ENCODE measurements around the gene RNF123. TPM values are rescaled to one million over a fixed set of nuclear protein-coding genes. Genes with fewer than 3 reads are reported as not detected.
"Not testable (repeated sequence)": the region's sequence is repeated elsewhere in the genome, so short reads cannot be mapped to it uniquely, and the experiment has no call there.

Gene RNF123
- total RNA-seq, 1 donor from 2014 or later, result 54.3 TPM

DNA sequence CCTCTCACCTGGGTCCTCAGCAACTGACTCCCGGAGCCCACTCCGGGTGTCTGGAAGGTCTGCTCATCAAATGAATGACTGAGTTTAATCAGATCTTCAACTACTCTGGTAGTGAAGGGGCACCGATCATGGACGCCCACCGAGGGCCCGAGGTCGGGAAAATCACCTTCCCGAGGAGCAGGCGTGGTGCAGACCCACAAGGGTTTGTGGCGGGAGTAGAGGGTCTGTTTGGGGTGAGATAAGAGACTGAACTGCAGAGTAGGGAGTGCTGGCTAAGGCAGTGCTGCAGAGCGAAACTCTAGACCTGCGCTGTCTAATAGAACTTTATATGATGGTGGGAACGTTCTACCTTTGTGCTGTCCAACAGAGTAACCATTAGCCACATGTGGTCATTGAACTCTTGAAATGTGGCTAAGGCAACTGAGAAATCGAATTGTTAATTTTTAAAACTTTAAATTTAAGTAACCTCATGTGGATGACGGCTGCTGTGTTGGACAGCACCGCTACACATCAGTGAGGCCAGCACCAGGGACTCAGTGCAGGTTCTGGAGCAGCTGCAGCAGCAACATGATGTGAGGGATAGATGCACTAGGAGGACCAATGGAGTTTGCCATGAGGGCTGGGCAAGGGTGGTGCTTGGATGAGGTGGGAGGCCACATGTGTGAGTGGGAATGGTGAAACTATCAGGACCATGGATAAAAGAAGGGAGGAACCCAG, 709 bp downstream of the RNF123 start:
- not testable (repeated sequence) for H3K36me3 Mint-ChIP-seq (ENCODE audit: low read depth); H3K27me3 Mint-ChIP-seq (ENCODE audit: insufficient read depth); H3K9me3 Mint-ChIP-seq; DNase-seq (ENCODE audit: low spot score)
- Mint-ChIP-seq H3K27ac (peak overlapping the region; percentile 91), H3K4me3 (peak overlapping the region; percentile 97), H3K4me1 (ENCODE audit: low read depth) (peaks cover 21% of the 10 kb centered on the region)
- intact Hi-C loops (cut with micrococcal nuclease), result loop anchor here (1.0 to 5.0 kb wide), 4 partner anchors 16 to 598 kb away; partner anchors contain the start of genes AMIGO3, APEH, QRICH1 and TRAIP

DNA sequence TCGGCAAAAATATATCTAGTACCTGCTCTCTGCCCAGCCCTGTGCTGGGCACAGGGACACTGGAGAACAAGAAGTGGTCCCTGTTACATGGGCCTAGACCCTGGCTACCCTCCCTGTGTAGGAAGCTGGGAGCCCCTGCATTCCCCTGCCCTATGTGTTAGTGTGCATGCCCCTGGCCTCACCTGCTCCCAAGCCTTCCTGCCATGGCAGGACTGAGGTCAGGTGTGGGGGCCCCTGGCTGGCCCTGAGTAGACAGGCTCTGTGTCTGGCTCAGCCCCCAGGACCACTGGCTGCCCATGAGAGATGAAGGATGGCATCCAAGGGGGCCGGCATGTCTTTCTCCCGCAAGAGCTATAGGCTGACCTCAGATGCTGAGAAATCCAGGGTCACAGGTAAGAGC, 1.5 kb downstream of the RNF123 start:
- H3K27me3 Mint-ChIP-seq (ENCODE audit: insufficient read depth); intact Hi-C loops (cut with micrococcal nuclease): not testable (repeated sequence)
- H3K4me1 Mint-ChIP-seq (ENCODE audit: low read depth), result peaks cover 21% of the 10 kb centered on the region

DNA sequence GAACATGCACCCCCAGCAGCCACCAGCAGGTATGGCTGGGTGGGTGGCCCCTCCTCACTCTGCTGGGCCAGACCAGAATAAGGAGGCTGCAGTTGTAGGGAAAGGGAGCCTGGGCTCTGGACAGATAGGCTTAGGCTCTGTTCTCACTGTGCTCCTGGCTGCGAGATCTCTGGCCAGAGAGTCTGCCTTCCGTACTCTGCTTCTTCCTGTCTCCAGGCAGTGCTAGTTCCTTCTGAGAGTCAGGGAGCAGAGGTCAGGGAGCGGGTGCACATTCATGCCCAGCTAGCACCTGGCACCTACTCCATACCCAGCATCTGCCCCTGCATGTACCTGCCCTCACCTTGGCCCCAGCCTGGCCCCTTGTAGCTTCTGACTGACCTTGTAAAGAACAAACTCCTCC, 2.1 kb downstream of the RNF123 start:
- intact Hi-C loops (cut with micrococcal nuclease); H3K27ac Mint-ChIP-seq; H3K9me3 Mint-ChIP-seq; H3K36me3 Mint-ChIP-seq (ENCODE audit: low read depth); H3K4me3 Mint-ChIP-seq; DNase-seq (ENCODE audit: low spot score); H3K27me3 Mint-ChIP-seq (ENCODE audit: insufficient read depth): not testable (repeated sequence)
- peaks cover 21% of the 10 kb centered on the region for H3K4me1 Mint-ChIP-seq (ENCODE audit: low read depth)

More for the DNA sequence above, 1.5 kb downstream of the RNF123 start:
- DNase-seq (ENCODE audit: low spot score); H3K9me3 Mint-ChIP-seq; H3K36me3 Mint-ChIP-seq (ENCODE audit: low read depth); H3K27ac Mint-ChIP-seq: not testable (repeated sequence)
- H3K4me3 Mint-ChIP-seq, result peak overlapping the region; percentile 97

DNA sequence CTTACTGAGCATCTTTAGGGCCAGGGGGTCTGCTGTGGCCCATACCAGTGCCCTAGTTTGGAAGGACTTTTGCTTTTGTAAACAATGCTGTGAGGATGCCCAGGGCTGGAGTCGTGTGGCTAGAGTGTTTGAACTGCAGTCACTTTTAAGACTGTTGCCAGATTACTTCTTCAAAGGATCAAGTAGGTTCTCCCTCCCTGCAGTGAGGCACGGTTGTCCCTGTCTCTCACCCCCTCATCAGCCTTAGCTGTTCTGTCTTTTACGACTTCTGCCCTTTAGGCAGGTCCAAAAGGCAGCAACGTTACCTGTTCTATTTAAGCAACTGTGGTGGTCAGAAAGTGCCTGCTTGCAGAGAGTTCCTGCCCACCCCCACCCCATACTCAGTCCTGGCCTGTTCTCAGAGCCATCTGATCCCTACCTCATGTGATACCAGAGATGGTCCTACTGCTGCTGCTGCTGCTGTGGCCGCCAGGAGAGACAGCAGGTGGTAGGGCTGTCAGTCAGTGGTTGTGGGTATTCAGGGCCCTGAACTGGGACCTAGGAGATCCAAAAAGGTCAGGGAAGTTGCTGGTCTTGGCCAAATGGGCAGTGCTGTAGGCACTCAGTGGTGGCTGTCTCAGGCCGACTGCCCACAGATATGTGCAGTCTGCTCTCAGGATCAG, 5.2 kb downstream of the RNF123 start:
- H3K4me3 Mint-ChIP-seq; DNase-seq (ENCODE audit: low spot score); H3K27me3 Mint-ChIP-seq (ENCODE audit: insufficient read depth); H3K27ac Mint-ChIP-seq; H3K9me3 Mint-ChIP-seq; H3K36me3 Mint-ChIP-seq (ENCODE audit: low read depth); intact Hi-C loops (cut with micrococcal nuclease): not testable (repeated sequence)
- H3K4me1 Mint-ChIP-seq (ENCODE audit: low read depth), result peaks cover 15% of the 10 kb centered on the region

DNA sequence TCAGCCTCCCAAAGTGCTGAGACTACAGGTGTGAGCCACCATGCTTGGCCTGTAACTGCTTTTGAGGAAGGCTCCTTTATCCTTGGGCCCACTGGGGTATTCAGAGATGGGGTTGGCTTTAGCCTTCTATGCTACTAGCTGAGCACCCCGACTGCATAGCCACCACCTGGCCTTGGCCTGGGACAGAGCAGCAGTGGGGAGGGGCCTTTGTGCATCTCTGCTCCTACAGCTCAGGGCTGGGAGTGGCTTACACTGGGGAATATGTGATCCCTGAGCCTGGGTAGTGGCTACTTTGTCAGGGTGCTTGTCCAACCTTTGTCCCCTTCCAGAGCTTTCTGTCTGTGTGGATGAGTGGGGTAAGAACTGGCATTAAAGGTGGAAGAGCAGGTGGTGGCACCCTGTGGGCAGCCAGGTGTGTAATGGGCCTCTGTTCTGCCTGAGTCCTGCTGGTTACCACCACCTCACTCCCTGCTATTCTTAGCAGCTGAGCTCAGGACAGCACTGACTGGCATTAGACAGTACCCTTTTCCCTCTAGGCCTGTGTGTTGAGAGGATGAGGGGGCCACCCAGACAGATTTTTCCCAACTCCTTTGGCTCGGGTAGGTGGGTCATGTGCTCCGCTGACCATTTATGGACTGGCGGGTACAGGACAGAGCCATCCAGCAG, 6.1 kb downstream of the RNF123 start:
- H3K9me3 Mint-ChIP-seq; H3K4me1 Mint-ChIP-seq (ENCODE audit: low read depth); H3K27me3 Mint-ChIP-seq (ENCODE audit: insufficient read depth); DNase-seq (ENCODE audit: low spot score); H3K4me3 Mint-ChIP-seq; intact Hi-C loops (cut with micrococcal nuclease); H3K27ac Mint-ChIP-seq; H3K36me3 Mint-ChIP-seq (ENCODE audit: low read depth): not testable (repeated sequence)

DNA sequence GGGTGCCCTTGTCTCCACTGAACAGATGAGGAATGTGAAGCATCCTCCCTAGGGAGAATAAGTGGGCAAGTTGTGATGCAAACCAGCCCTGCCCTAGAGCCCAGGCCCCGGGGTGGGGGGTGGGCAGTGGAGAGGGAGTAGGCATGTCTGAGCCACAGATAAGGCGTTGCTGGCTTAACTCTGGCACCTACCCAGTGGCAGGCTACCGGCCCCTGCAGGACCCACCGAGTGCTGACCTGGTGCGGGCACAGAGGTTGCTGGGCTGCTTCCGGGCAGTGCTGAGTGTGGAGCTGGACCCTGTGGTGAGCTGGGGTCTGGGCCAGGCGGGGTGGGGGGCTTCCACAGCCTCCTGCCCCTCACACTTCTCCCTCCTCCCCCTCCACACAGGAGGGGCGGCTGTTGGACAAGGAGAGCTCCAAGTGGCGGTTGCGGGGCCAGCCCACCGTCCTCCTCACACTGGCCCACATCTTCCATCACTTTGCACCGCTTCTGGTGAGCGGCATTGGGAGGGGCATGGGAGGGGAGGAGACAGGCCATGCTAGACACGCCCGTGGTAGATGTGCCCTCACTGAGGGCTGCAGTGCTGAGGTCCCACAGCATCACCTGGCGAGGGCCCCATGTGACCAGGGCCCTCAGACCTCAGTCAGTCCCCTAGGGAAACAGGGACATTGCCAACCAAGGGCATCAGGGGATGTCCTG, 10.1 kb downstream of the RNF123 start:
- peaks cover 1% of the 10 kb centered on the region for H3K36me3 Mint-ChIP-seq (ENCODE audit: low read depth)
- H3K27me3 Mint-ChIP-seq (ENCODE audit: insufficient read depth), result no peaks in the 10 kb centered on the region
- no peak overlapping the region for H3K4me3 Mint-ChIP-seq
- H3K4me1 Mint-ChIP-seq (ENCODE audit: low read depth), result no peaks in the 10 kb centered on the region
- no peaks in the 10 kb centered on the region for H3K9me3 Mint-ChIP-seq
- intact Hi-C loops (cut with micrococcal nuclease), result no loop called here
- no peak overlapping the region for H3K27ac Mint-ChIP-seq
- no peak for DNase-seq (ENCODE audit: low spot score)

DNA sequence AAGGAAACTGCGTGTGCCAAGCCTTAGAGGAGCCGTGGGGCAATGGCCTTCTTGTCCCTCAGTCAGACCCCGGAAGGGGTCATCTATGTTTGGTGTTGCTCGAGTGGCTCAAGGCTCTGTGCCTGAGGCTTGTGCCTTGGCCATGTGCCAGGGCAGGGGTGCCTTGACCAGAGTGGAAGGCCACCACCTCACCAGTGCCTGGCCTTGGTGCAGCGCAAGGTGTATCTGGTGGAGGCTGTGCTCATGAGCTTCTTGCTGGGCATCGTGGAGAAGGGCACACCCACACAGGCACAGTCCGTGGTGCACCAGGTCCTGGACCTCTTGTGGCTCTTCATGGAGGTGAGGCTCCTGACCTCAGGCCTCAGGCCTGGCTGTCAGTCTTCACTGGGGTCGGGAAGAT, 10.7 kb downstream of the RNF123 start:
- no peaks in the 10 kb centered on the region for H3K9me3 Mint-ChIP-seq
- no peak overlapping the region for H3K27ac Mint-ChIP-seq
- no peaks in the 10 kb centered on the region for H3K4me1 Mint-ChIP-seq (ENCODE audit: low read depth)
- intact Hi-C loops (cut with micrococcal nuclease), result no loop called here
- no peak overlapping the region for H3K4me3 Mint-ChIP-seq
- peaks cover 1% of the 10 kb centered on the region for H3K36me3 Mint-ChIP-seq (ENCODE audit: low read depth)
- DNase-seq (ENCODE audit: low spot score), result no peak
- H3K27me3 Mint-ChIP-seq (ENCODE audit: insufficient read depth), result no peaks in the 10 kb centered on the region

DNA sequence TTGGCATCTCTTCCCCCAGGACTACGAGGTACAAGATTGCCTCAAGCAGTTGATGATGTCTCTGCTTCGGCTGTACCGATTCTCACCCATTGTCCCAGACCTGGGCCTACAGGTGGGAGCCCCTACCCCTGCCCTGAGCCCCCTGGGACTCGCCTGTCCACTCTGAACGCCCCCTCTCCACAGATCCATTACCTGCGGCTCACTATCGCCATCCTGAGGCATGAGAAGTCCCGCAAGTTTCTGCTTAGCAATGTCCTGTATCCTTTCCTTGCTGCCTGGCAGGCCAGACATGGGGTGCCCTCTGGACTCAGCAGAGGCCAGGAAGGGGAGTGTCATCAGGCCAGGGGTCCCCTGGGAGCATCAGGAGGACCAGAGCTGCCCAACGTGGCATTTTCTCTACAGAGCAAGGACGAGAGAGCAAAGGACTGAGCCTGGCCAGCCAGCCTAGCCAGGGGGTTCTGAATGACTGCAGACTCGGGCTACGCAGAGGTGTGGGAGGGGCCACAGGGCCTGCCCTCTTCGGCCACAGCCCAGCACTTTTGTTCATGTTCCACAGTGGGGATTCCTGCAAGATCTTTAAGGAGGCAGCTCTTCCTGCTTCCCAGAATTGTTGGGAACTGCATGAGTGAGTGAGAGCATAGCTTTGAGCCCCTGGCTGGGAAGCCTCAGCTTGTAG, 11.2 kb downstream of the RNF123 start:
- intact Hi-C loops (cut with micrococcal nuclease), result no loop called here
- Mint-ChIP-seq H3K27me3 (ENCODE audit: insufficient read depth) (no peaks in the 10 kb centered on the region), H3K9me3 (no peaks in the 10 kb centered on the region), H3K36me3 (ENCODE audit: low read depth) (peaks cover 1% of the 10 kb centered on the region), H3K4me3 (no peak overlapping the region), H3K4me1 (ENCODE audit: low read depth) (no peaks in the 10 kb centered on the region), H3K27ac (no peak overlapping the region)
- no peak for DNase-seq (ENCODE audit: low spot score)

DNA sequence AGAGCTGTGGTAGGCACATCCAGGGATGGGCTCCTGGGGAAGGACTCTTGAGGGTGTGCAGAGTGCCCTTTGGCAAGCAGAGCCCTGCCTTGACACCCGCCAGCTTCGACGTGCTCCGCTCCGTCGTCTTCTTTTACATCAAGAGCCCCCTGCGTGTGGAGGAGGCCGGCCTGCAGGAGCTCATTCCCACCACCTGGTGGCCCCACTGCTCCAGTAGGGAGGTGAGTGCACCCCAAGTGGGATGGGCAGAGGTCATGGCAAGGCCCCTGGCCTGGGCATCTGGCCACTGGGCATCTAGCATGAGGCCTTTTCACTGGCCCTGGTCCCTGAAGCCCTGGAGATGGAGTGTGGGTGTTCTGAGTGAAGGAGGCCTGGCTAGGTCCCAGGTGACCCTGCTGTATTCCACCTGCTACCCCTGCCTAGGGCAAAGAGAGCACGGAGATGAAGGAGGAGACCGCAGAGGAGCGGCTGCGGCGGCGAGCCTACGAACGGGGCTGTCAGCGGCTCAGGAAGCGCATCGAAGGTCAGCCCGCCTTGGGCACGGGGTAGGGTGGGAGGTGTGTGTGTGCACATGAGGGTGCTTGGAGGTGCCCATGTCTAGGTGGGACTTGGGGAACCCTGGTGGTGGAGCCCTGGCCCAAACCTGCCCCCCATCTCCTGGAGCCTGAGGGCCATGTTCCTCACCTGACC, 12.2 kb downstream of the RNF123 start:
- no peak overlapping the region for H3K27ac Mint-ChIP-seq
- DNase-seq (ENCODE audit: low spot score), result no peak
- no peaks in the 10 kb centered on the region for H3K4me1 Mint-ChIP-seq (ENCODE audit: low read depth)
- intact Hi-C loops (cut with micrococcal nuclease), result no loop called here
- no peaks in the 10 kb centered on the region for H3K9me3 Mint-ChIP-seq
- H3K4me3 Mint-ChIP-seq, result no peak overlapping the region
- H3K27me3 Mint-ChIP-seq (ENCODE audit: insufficient read depth), result no peaks in the 10 kb centered on the region
- peaks cover 1% of the 10 kb centered on the region for H3K36me3 Mint-ChIP-seq (ENCODE audit: low read depth)

DNA sequence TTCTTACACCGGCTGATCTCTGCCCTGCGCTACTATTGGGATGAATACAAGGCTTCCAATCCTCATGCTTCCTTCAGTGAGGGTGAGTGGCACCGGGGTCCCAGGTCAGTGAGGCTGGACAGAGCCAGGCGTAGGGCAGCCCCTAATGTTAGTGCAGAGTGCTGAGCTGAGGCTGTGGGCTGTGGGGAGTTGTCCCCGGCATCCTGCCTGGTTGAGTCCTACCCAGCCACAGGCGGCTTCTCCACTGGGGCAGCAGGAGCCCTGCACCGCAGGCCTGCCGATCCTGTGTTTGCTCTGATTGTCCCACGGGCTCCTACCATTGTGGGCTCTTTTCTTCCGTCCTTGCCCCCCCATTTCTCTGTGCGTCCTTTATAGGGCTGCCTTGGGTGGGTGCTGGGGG, 13.3 kb downstream of the RNF123 start:
- intact Hi-C loops (cut with micrococcal nuclease), result loop anchor here (1.0 kb wide), 5 partner anchors 17 to 204 kb away; partner anchors contain the start of gene AMIGO3
- Mint-ChIP-seq H3K36me3 (ENCODE audit: low read depth) (peaks cover 3% of the 10 kb centered on the region), H3K4me3 (no peak overlapping the region), H3K9me3 (no peaks in the 10 kb centered on the region), H3K27me3 (ENCODE audit: insufficient read depth) (no peaks in the 10 kb centered on the region), H3K27ac (no peak overlapping the region), H3K4me1 (ENCODE audit: low read depth) (no peaks in the 10 kb centered on the region)
- DNase-seq (ENCODE audit: low spot score), result no peak

DNA sequence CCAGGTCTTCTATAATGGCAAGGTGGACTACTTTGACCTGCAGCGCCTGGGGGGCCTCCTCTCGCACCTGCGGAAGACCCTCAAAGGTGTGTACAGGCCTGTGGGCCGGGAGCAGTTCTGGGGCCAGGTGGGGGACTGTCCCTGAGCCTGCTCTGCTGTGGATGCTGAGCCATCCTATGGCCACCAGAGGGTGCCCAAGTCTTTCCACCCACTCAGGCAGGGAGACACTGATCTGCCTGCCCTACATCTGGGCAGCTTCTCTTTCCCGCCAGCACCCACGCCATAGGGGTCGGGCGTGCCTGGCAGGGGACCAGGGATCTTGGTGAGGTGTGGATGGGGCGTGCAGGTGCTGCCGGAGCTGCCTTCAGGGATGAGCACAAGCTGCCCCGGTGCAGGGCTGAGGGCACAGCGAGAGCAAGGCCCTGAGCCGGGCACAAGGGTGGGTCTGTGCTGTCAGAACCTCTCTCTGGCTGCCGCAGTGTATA, 14.1 kb downstream of the RNF123 start:
- H3K4me1 Mint-ChIP-seq (ENCODE audit: low read depth), result no peaks in the 10 kb centered on the region
- H3K9me3 Mint-ChIP-seq, result no peaks in the 10 kb centered on the region
- DNase-seq (ENCODE audit: low spot score), result peak; percentile 57
- intact Hi-C loops (cut with micrococcal nuclease), result loop anchor here (1.0 kb wide), 5 partner anchors 16 to 203 kb away; partner anchors contain the start of gene AMIGO3
- H3K36me3 Mint-ChIP-seq (ENCODE audit: low read depth), result peaks cover 5% of the 10 kb centered on the region
- H3K4me3 Mint-ChIP-seq, result no peak overlapping the region
- no peak overlapping the region for H3K27ac Mint-ChIP-seq
- H3K27me3 Mint-ChIP-seq (ENCODE audit: insufficient read depth), result no peaks in the 10 kb centered on the region

DNA sequence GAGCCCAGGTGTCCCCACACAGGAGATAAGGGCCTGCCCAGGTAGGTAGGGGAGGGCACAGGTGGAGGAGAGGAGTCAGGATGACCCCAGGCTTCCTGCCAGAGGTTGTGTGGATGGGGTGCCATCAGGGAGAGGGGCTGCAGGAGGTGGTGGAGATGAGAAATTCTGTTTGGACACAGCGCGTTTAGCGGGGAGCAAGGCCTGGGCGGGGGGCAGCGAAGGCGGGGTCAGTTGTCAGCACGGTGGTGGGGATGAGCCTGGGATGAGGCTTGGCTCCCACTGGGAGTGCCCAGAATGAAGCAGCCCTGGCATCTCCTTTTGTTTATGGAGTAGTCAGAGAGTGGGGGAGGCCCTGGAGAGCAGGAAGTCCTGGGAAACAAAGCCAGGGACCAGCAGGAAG, 14.6 kb downstream of the RNF123 start:
- H3K36me3 Mint-ChIP-seq (ENCODE audit: low read depth), result peaks cover 6% of the 10 kb centered on the region
- H3K27me3 Mint-ChIP-seq (ENCODE audit: insufficient read depth), result no peaks in the 10 kb centered on the region
- no peak overlapping the region for H3K4me3 Mint-ChIP-seq
- intact Hi-C loops (cut with micrococcal nuclease), result loop anchor here (1.0 kb wide), 5 partner anchors 15 to 202 kb away; partner anchors contain the start of gene AMIGO3
- DNase-seq (ENCODE audit: low spot score), result no peak
- no peak overlapping the region for H3K27ac Mint-ChIP-seq
- H3K9me3 Mint-ChIP-seq, result no peaks in the 10 kb centered on the region
- no peaks in the 10 kb centered on the region for H3K4me1 Mint-ChIP-seq (ENCODE audit: low read depth)

All from activated T-helper 1 cell treated with anti-CD3 and anti-CD28 coated beads, Interleukin-12 subunit alpha, Interleukin-12 subunit beta, Interleukin-2, Interleukin-4 antibody, amounts not matched to agents 30 ng/mL and 10 ng/mL and 1 ng/mL, durations not matched to agents 14 hours and 24 hours and 36 hours (primary cell).